ENCODE measurements around the gene FGF10. TPM values are rescaled to one million over a fixed set of nuclear protein-coding genes. Genes with fewer than 3 reads are reported as not detected.

Gene FGF10
- total RNA-seq, 2 donors from 2014 or later: not detected

GRCh38 chr5:44257653-44258365, 131.4 kb downstream of the FGF10 start:
- Mint-ChIP-seq H3K27ac (no peak overlapping the region), H3K9me3 (peaks cover 4% of the 10 kb centered on the region), H3K27me3 (no peaks in the 10 kb centered on the region), H3K4me3 (no peak overlapping the region), H3K36me3 (ENCODE audit: low read depth) (no peaks in the 10 kb centered on the region), H3K4me1 (no peaks in the 10 kb centered on the region)
- ATAC-seq (replicated peaks): no peak

GRCh38 chr5:44257221-44257620, 132.0 kb downstream of the FGF10 start:
- H3K4me1 Mint-ChIP-seq: no peaks in the 10 kb centered on the region
- H3K4me3 Mint-ChIP-seq: no peak overlapping the region
- no peak for ATAC-seq (replicated peaks)
- H3K27ac Mint-ChIP-seq: no peak overlapping the region
- H3K36me3 Mint-ChIP-seq (ENCODE audit: low read depth): no peaks in the 10 kb centered on the region
- H3K9me3 Mint-ChIP-seq: peaks cover 4% of the 10 kb centered on the region
- H3K27me3 Mint-ChIP-seq: no peaks in the 10 kb centered on the region

Data from activated T-helper 17 cell treated with anti-CD3 and anti-CD28 coated beads, Interleukin-2, amount 50 U/mL, for 72 hours (primary cell).